Stimulated activated CD8-positive, alpha-beta memory T cell treated with anti-CD3 and anti-CD28 coated beads, Interleukin-2, amount 100 ng/mL, for 48 hours (primary cell): Measurements from ENCODE around the gene MRPL37.

ENCODE experiments used
- DNase-seq, 2 donors: peaks; one replicate each; pipeline ENCODE4 v3.0.0-alpha.2; 2020; ENCODE audit warnings: low read depth in 2 of 2

Gene MRPL37

DNA sequence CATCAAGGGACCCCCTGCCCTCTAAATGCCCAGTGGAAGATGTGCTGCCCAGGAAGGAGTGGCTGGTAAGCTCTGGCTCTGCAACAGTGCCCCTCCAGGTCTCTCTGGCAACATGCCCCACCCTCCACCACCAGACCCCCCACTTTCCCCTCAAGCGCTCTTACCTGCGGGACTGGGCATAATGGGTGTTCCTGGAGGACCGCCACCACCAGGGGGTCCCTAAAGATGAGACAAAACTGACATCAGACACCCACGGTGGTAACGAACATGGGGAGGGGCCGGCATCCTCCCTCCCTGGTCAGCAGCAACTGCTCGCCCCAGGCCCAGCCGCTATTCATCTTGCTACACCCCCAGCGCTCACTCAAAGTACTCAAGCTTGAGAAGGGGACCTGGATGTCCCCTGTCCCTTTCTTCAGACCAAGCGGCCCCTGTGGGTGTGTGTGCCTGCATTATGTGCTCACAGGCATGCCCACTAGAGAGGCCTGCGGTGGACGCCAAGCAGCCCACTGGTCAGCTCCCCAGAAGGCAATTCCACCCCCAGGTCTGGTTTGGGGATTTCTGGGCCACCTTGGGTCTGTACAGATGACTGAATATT is 40.9 kb downstream of the MRPL37 start:
- no peak for DNase-seq

DNA sequence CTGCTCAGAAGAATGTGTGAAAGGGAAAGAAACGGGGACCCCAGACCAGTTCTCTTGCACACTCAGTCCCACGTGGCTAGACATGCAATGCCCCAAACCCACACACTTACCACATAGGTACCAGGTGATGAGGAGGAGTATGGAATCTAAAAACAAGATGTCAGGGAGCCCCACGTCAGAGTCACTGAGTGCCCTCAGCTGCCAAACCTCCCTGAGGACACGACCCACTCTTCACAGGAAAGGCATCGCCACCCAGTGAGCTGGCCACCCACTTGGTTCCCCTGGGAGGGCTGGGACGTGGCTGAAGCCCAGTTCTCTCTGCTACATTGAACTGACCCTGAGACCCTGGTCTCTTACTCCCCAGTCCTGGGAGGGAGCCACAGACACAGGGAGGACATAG is 41.4 kb downstream of the MRPL37 start:
- DNase-seq, result no peak

DNA sequence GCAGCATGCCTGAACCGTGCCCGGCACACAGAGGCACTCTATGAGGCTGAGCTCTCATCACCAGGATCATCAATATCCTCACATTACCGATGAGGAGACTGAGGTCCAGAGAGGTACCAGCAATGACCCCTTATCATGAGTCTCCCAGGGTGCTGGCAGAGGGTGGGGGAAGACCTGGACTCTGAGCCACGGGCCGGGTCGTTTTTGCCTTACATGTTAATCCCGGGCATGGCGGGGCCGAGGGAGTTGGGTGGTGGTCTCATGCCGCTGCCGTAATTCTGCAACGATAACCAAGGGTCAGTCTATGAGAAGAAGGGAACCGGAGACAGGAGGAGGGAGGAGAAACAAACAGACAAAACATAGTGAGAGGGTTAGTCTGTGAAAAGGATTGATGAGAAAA is 43.1 kb downstream of the MRPL37 start:
- no peak for DNase-seq

- no peak for DNase-seq
Observed at GRCh38 chr1:54244655-54245054, 44.7 kb downstream of the MRPL37 start.

- no peak for DNase-seq
Observed at GRCh38 chr1:54245501-54245900, 45.5 kb downstream of the MRPL37 start.

DNA sequence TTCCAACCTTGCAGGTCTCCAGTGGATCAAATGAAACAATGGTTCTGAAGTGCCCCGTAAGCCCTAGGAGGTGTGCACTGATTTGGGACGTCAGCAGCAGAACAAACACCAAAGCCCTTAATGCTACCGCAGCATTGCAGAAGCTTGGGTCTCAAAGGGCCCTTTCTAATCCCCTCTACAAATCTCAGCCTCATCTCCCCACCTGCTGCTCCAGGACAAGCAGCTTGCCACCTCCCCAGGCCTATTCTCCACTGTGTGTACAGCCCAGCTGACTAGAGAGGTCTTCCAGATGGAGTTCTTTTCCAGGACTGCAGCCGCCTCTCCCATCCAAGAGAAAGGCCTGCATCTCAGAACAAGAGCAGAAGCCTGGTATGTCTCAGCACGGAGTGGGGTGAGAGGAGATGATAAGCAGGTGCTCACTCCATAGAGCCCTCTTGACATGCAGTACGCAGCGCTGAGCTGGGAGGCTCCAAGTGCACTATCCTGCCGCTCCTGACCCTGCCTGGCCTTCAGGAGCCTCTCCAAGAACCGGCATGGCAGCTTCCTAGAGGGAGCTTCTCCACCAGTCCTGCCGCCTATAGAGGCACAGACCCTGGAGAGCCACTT is 46.3 kb downstream of the MRPL37 start:
- DNase-seq, result no peak

- no peak for DNase-seq
Observed at GRCh38 chr1:54247863-54248515, 48.0 kb downstream of the MRPL37 start.

GRCh38 chr1:54248966-54249365 is 49.0 kb downstream of the MRPL37 start:
- no peak for DNase-seq

GRCh38 chr1:54249819-54250435 is 50.0 kb downstream of the MRPL37 start:
- no peak for DNase-seq

- DNase-seq, result no peak
Observed at GRCh38 chr1:54250670-54251069, 50.7 kb downstream of the MRPL37 start.

DNA sequence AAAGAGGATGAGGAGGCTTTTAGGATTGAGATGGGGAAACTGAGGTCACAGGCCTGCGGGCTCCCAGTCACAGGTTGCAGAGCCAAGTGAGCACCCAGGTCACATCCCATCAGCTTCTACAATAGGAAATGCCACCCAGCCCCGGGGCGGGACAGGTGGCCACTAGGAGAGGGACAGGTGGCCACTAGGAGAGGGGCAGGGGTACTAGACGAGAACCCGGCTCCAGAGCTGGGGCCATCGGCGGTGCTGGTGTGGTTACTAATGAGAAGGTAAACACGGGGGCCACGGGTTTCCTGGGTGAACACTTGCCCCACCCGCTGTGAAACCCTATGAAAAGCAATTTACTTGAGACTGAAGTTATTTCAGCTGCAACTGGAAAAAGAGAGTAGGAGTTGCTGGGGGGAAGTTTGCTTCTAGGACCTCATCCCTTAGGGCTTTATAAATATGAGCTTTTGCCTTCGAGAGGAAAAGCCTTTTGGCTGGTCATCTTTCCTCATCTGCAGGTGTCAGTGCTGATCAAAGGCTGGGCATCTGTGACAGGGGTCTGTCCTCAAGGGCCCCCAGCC is 52.5 kb downstream of the MRPL37 start:
- DNase-seq, result no peak

- no peak for DNase-seq
Observed at GRCh38 chr1:54253480-54253879, 53.5 kb downstream of the MRPL37 start.

GRCh38 chr1:54254055-54254454 is 54.1 kb downstream of the MRPL37 start:
- DNase-seq, result no peak

GRCh38 chr1:54255026-54255702 is 55.2 kb downstream of the MRPL37 start:
- no peak for DNase-seq

- DNase-seq, result no peak
Observed at GRCh38 chr1:54256522-54257345, 56.8 kb downstream of the MRPL37 start.

- no peak for DNase-seq
Observed at GRCh38 chr1:54257346-54257620, 57.3 kb downstream of the MRPL37 start.

GRCh38 chr1:54257876-54258275 is 57.9 kb downstream of the MRPL37 start:
- DNase-seq, result no peak

GRCh38 chr1:54259546-54260140 is 59.7 kb downstream of the MRPL37 start:
- no peak for DNase-seq

DNA sequence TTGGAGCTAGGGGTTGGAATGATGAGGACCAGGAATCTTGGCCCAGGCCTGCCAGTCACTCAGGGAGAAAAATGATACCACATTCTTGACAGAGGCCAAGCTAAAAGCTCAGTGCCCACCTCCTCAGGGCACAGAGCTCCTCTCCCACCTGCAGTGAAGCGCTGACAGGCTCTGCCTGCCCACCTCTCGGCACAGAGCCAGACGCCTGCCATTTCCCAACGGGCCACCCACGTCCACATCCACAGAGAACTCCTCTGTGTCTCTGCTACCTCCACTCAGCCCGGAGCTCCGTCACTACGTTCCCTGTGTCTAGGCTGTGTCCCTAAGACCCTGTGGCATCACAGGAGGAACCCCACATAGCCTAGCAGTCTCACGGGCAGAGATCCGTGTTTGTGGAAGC is 60.8 kb downstream of the MRPL37 start:
- no peak for DNase-seq

DNA sequence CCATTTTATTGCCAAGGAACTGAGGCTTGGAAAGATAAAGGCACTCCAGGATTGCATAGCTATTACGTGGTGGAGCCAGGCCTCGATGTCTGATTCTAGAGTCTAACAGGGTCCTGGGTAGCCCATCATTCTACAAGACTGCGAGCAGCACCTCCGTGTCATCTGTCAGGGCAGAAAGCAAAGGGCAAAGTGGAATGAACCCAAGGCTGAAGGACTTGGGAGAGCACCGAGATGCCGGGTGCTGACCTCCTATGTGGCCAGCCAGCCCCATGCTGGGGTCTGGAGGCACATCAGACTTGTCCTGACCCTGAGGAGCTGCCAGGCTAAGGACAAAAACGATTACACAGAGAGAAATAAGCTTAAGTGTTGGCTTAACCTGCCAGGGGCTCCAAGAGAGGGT is 62.3 kb downstream of the MRPL37 start:
- no peak for DNase-seq

DNA sequence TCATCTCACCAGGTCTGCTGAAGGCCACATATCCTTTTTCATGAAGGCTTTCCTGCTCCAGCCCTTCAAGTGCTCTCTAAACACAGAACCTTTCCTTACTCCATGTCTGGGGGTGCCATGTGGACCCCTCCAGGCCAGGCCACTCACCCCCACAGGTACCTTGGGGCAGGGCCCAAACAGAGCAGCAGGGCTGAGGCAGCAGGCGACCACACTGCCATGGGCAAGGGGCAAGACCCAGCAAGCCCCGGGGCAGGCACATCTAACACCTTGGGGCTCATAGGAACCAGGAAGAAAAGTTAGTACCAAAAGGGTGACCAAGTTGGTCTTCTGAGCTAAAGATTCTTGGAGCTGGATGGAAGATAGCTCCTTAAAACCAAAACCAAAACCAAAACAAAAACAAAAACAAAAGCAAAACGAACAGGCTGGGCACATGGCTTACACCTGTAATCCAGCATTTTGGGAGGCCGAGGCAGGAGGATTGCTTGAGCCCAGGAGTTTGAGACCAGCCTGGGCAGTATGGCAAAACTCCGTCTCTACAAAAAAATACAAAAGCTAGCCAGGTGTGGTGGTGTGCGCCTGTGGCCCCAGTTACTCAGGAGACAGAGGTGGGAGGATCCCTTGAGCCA is 63.7 kb downstream of the MRPL37 start:
- no peak for DNase-seq
